ENCODE results near the gene RNASEH1.

- TF ChIP-seq CTCF (IDR thresholded peaks at IDR 0.05) (no peak), POLR2A (IDR thresholded peaks at IDR 0.05) (no peak)
Observed at GRCh38 chr2:3571284-3571683, 13.2 kb upstream of the RNASEH1 start.
